T47D (cell line): ENCODE results near the gene FRMPD2.
"Not testable (repeated sequence)": the region's sequence is repeated elsewhere in the genome, so short reads cannot be mapped to it uniquely, and the experiment has no call there.

ENCODE experiments used
- DNase-seq, 2 experiments: peaks; one replicate each; pipeline versions ENCODE4 v3.0.0 to v3.0.0-alpha.2; 2011 to 2012; ENCODE audit warnings: low read depth in 1 of 2, low spot score in 1 of 2
- JUND ChIP-seq: IDR thresholded peaks from 2 replicates; pipeline ENCODE4 v1.6.1; 2012; ENCODE audit warnings: low read depth
- in situ Hi-C: cut with HindIII; loops from 2 replicates; pipeline ENCODE4 v1.10.0; 2016; ENCODE audit warnings: low sequenced_read_pairs, low pct_unique_long_range_greater_than_20kb

FRMPD2 gene

DNA sequence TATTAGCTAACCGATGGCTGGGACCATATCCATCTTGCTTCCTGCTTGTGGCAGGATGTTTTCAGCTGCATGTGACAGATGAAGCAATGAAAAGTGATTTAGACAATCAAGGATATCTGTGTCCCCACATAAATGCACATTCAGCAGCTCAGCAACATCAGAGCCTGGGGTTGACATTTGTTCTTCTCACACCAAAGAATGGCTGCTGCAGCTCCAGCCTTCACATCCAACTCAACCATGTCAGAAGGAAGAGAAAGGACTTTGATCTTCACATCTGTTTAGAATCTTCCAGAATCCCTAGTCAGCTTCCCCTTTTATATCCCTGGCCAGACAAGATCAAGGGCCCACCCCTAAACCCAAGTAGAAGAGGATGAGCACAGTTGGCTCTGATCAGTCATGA, 11.9 kb upstream of the FRMPD2 start:
- in situ Hi-C loops = no loop called here
- no peak for TF ChIP-seq JUND
- DNase-seq = no peak

DNA sequence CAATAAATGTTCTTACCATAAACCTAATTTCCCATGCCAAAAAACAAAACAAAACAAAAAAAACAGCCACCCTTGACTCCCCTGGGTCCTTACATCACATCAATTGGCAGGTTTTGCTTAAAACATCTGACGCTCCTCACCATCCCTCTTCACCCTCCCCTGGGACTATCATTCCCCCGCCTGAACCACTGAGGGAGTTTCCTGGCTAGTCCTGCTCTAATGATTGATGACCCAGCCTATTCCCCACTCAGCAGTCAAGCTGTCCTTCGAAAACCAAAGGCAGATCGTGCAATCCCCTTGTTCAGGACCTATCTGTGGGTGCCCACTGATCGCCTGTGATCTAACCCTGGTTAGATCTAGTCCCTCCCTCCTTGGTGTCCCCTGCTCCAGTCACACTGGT, 11.2 kb upstream of the FRMPD2 start:
- no peak for DNase-seq
- no peak for TF ChIP-seq JUND
- in situ Hi-C loops = no loop called here

DNA sequence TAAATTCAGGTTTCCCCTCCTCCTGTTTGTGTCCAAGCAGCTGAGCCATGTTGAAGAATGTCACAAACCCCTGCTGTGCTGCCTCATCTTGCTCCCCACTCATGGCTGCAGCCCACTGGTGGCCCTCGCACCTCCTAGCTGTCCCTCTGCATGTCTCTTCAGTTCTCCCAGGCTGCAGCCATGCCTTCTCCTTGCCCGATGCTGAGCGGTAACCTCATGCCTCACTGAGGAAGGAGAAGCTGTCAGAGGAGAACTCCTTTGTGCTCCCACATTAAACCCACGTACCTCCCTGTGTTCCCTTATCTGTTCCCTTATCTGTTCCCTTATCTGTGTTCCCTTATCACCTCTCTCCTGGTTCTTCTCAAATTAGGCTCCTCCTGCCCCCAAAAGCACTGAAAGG, 10.3 kb upstream of the FRMPD2 start:
- no peak for DNase-seq
- in situ Hi-C loops = no loop called here
- TF ChIP-seq JUND = no peak

DNA sequence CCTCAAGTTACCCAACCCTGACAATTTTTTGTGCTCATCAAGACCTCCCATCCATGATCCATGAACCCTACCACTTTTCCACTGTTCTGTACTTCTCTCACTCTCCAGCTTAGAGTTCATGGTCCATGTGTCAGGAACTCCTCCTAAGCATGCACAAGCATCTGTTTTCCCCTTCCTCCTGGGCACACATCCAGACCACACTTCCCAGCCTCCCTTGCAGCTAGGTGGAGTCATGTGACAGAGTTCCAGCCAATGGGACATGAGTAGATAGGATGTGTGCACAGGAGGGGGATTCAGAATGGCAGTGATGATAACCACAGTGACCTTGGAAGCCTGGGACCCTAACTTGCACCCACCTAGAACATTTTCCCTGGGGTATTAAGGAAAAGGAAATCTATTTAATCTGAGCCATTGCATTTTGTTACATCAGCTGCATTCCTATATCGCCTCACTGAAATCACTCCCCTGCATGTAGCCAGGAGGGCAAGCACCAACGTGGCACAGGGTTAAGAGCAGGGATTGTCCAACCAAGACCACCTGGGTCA, 9.6 kb upstream of the FRMPD2 start:
- in situ Hi-C loops = no loop called here
- no peak for DNase-seq
- no peak for TF ChIP-seq JUND

DNA sequence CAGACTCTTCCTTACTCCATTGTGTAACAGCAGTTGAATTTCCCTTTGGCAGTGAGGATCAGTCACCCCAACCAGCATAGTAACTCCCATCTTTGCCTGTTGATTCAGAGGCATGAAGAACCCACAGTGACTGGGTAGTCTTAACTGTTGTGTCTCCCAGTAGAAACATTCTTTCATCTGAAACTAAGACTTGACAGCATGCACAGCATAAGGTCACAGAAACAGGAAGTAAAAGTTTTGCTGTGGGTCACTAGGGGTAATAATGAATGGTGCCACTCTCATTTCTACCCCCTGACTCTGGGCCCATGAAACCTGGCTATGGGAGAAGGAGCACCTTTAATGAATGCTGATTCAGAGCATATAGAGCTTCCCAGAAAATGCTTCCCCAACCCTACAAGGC, 8.3 kb upstream of the FRMPD2 start:
- no peak for DNase-seq
- no peak for TF ChIP-seq JUND
- in situ Hi-C loops = no loop called here

DNA sequence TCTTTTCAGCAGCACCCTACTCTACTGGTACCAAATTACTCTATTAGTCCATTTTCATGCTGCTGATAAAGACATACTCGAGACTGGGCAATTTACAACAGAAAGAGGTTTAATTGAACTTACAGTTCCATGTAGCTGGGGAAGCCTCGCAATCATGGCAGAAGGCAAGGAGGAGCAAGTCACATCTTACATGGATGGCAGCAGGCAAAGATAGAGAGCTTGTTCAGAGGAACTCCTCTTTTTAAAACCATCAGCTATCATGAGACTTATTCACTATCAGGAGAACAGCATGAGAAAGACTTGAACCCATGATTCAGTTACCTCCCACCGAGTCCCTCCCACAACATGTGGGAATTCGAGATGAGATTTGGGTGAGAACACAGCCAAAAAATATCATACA, 7.2 kb upstream of the FRMPD2 start:
- DNase-seq, in situ Hi-C loops: not testable (repeated sequence)

DNA sequence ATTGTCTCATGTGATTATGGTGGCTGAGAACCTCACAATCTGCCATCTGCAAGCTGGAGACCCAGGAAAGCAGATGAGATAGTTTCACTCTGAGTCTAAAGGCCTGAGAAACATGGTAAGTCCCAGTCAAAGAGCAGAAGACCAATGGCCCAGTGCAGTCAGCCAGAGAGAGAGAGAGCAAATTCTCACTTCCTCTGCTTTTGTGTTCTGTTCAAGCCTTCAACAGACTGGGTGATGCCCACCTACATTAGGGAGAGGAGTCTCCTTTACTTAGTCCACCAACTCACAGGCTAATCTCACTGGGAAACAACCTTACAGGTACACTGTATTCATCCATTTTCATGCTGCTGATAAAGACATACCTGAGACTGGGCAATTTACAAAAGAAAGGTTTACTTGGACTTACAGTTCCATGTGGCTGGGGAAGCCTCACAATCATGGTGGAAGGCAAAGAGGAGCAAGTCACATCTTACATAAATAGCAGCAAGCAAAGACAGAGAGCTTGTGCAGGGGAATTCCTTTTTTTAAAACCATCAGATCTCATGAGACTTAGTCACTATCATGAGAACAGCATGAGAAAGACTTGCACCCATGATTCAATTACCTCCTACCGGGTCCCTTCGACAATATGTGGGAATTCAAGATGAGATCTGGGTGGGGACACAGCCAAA, 4.7 kb upstream of the FRMPD2 start:
- in situ Hi-C loops = no loop called here
- no peak for TF ChIP-seq JUND

DNA sequence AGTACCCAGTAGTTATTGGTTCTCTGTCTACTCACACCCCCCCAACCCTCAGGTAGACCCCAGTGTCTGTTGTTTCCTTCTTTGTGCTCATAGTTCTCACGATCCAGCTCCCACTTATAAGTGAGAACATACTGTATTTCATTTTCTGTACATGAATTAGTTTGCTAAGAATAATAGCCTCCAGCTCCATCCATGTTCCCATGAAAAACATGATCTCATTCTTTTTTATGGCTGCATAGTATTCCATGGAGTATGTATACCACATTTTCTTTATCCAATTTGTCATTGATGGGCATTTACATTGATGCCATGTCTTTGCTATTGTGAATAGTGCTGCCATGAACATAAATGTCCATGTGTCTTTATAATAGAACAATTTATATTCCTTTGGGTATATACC, 2.6 kb upstream of the FRMPD2 start:
- no peak for TF ChIP-seq JUND
- DNase-seq = no peak
- in situ Hi-C loops = no loop called here

More for the DNA sequence above, 4.7 kb upstream of the FRMPD2 start:
- DNase-seq = no peak

DNA sequence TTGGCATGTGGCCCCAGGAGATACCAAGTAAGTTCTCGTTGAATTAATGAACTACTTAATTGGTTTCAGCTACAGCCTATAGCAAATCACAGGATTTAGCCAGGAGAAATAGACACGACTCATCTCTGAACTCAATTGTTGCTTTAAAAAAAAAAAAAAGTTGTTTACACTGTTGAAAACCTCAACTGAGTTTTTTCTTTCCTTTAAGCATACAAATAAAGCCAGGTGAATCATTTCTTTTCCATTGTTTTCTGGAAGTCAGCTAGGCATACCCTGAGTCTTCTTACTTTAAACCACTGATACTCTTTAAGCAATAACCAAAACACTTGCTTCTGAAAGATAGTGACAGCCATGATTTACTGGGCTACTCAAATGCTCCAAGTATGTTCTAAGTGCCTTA, 755 bp downstream of the FRMPD2 start:
- no peak for TF ChIP-seq JUND
- no peak for DNase-seq
- in situ Hi-C loops = no loop called here

DNA sequence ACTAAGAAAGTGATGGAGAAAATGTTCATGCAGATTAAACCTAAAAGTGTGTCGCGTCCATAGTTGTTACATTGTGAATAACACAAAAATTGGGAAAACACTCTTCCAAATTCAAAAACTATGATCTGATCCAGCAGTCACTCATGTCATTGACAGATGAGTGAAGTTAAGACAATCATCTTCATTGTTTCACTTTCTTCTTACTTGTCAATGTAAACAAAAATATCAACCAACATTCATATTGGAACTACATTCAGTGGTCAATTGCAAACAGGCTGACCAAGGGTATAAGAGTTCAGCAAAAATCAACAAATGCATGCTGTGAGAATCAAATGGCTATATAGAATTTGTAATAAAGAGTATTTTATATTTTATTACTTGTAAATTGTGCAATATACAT, 1.8 kb downstream of the FRMPD2 start:
- no peak for DNase-seq
- TF ChIP-seq JUND = no peak
- in situ Hi-C loops = no loop called here

DNA sequence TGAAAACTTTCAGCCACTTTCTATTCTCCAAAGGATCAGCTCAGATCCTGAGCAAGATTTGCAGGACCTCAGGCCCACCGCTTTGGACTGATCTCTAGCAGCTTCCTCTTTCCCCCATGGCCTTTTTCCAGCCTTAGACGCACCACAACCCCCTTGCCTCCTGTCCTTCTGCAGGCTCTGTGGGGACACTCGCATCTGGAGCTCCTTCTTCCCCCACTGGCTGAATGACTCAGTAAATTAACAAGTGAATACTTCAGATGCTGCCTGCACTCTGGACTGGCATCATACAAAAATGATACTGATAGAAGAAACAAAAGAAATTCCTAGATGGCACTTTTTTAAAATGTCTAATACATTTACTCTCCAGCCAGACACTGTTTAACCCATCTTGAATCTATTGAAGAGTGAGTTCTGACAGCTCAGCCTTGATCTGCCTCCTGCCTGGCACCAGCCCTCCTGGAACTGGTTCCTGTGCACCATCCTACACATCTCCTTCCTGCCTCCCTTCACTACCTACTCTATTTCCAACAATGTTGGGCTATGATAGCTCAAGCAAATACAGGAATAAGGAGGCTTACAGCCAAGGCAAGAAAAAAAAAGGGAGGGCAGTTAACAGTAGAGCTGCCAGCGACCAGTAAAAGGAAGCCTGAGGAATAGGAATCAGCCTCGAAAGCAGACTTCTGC, 3.3 kb downstream of the FRMPD2 start:
- DNase-seq = no peak
- in situ Hi-C loops = no loop called here
- no peak for TF ChIP-seq JUND

DNA sequence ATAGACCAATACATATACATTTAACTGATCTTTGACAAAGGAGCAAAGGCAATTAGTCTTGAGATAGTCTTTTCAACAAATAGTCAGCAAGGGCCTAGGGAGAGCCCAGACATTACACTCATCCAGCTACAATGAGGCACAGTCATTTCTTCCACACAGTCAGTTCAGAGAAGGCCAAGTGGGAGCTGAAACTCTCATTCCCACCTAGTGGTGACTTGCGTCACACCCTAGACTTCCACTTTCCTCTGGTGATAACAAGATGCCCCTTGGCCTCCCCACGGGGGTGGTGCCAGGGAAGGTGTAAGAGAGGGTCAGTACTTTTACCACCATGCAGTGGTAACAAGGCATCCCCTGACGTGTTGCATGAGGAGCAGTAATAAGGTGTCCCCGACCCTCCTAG, 8.0 kb downstream of the FRMPD2 start:
- in situ Hi-C loops = no loop called here
- TF ChIP-seq JUND = no peak
- no peak for DNase-seq

DNA sequence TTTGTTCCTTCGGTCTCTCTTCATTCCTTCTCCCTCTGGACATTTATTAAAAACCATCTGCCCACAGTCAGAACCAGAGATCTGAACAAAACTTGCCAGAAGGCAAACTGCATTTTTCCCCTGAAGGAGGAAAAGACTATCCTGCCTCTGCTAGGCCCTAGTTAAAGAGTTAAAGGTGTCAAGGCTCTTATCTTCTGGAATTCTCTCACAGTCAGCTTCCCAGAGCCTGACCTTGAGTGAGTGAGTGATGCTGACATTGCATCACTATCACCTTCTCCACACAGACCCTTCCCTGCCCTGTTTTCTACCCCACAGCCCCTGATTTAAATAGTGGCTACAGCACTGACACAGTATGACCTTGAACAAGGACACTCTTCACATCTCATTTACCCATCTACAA, 16.4 kb downstream of the FRMPD2 start:
- TF ChIP-seq JUND = no peak
- no peak for DNase-seq
- in situ Hi-C loops = no loop called here
